HG03342 (cell line): ENCODE measurements around the gene AKT2.
"Not testable (repeated sequence)": the region's sequence is repeated elsewhere in the genome, so short reads cannot be mapped to it uniquely, and the experiment has no call there.

Experiments used
- ATAC-seq: cut with Tn5 transposase; IDR thresholded peaks from one replicate; pipeline ENCODE4 v1.9.1; 2021; ENCODE audit warnings: mild to moderate bottlenecking, moderate library complexity; ENCODE audit not compliant: unreplicated experiment

The AKT2 gene

GRCh38 chr19:40221858-40222619 lies 63.1 kb downstream of the AKT2 start:
- no peak for ATAC-seq

- ATAC-seq: no peak
Measured at GRCh38 chr19:40220674-40221073, 64.5 kb downstream of the AKT2 start.

- no peak for ATAC-seq
Measured at GRCh38 chr19:40219721-40220276, 65.3 kb downstream of the AKT2 start.

GRCh38 chr19:40219029-40219428 lies 66.1 kb downstream of the AKT2 start:
- not testable (repeated sequence) for ATAC-seq

GRCh38 chr19:40217934-40218890 lies 66.9 kb downstream of the AKT2 start, which contains the start of gene TTC9B:
TTC9B (minus strand) TSS chr19:40218384; CDS start chr19:40218381, 3 bp downstream.
- no peak for ATAC-seq

GRCh38 chr19:40217027-40217810 lies 67.9 kb downstream of the AKT2 start:
- ATAC-seq: no peak

- no peak for ATAC-seq
Measured at GRCh38 chr19:40216777-40217026, 68.4 kb downstream of the AKT2 start.

- no peak for ATAC-seq
Measured at GRCh38 chr19:40216013-40216776, 69.0 kb downstream of the AKT2 start.

GRCh38 chr19:40214936-40215335 lies 70.2 kb downstream of the AKT2 start:
- no peak for ATAC-seq

GRCh38 chr19:40213882-40214570 lies 71.1 kb downstream of the AKT2 start:
- no peak for ATAC-seq

- no peak for ATAC-seq
Measured at GRCh38 chr19:40213251-40213829, 71.8 kb downstream of the AKT2 start.

GRCh38 chr19:40210889-40211288 lies 74.3 kb downstream of the AKT2 start:
- no peak for ATAC-seq

GRCh38 chr19:40208602-40209001 lies 76.5 kb downstream of the AKT2 start:
- ATAC-seq: no peak

- no peak for ATAC-seq
Measured at GRCh38 chr19:40205760-40206159, 79.4 kb downstream of the AKT2 start.

GRCh38 chr19:40204381-40204780 lies 80.8 kb downstream of the AKT2 start:
- ATAC-seq: no peak

GRCh38 chr19:40200341-40201099 lies 84.6 kb downstream of the AKT2 start:
- ATAC-seq: no peak

- no peak for ATAC-seq
Measured at GRCh38 chr19:40198272-40198990, 86.7 kb downstream of the AKT2 start.

- no peak for ATAC-seq
Measured at GRCh38 chr19:40193587-40193849, 91.6 kb downstream of the AKT2 start.
